ENCODE measurements around the gene C2CD4D. TPM values are rescaled to one million over a fixed set of nuclear protein-coding genes. Genes with fewer than 3 reads are reported as not detected.

C2CD4D gene
- total and polyA plus RNA-seq, 2 of the 13 experiments (the other 11 are each of a cell fraction or from before 2014, with no cell fraction given): not detected

GRCh38 chr1:151839457-151840403 is at the start of gene C2CD4D (continued):
- TF ChIP-seq ZXDC (CRISPR knock-in tag; IDR thresholded peaks at IDR 0.05): no peak
- TF ChIP-seq SPEN (CRISPR knock-in tag; IDR thresholded peaks at IDR 0.05; ENCODE audit: low read depth): 0 out of 2 replicates have a peak, but pooled peaks have one; percentile 16
- TF ChIP-seq PRDM10 (CRISPR knock-in tag; IDR thresholded peaks at IDR 0.05; ENCODE audit: low read depth): peak; percentile 31; the same call in 1 of the 2 replicates
- no peak for TF ChIP-seq ISL2 (CRISPR knock-in tag; IDR thresholded peaks at IDR 0.05)
- TF ChIP-seq MBD4 (IDR thresholded peaks at IDR 0.05; ENCODE audit: borderline replicate concordance, low read length): no peak
- TF ChIP-seq ZNF18 (CRISPR knock-in tag; IDR thresholded peaks at IDR 0.05; ENCODE audit: insufficient replicate concordance): no peak
- peak; percentile 19; the same call in 1 of the 2 replicates for TF ChIP-seq ZNF331 (CRISPR knock-in tag; IDR thresholded peaks at IDR 0.05)
- no peak for TF ChIP-seq ZFP36L1 (CRISPR knock-in tag; IDR thresholded peaks at IDR 0.05)
- TF ChIP-seq HNF1B (CRISPR knock-in tag; IDR thresholded peaks at IDR 0.05): no peak
- no peak for TF ChIP-seq ZNF749 (CRISPR knock-in tag; IDR thresholded peaks at IDR 0.05; ENCODE audit: borderline replicate concordance)
- TF ChIP-seq KDM3A (CRISPR knock-in tag; IDR thresholded peaks at IDR 0.05; ENCODE audit: low read depth): no peak
- no peak for TF ChIP-seq CSRNP2 (CRISPR knock-in tag; conservative IDR thresholded peaks at IDR 0.05; ENCODE audit: low read depth)
- TF ChIP-seq ZNF496 (CRISPR knock-in tag; IDR thresholded peaks at IDR 0.05; ENCODE audit: insufficient replicate concordance): no peak
- TF ChIP-seq THAP11 (CRISPR knock-in tag; IDR thresholded peaks at IDR 0.05): no peak
- peak; percentile 56; the same call in 1 of the 2 replicates for TF ChIP-seq REPIN1 (CRISPR knock-in tag; IDR thresholded peaks at IDR 0.05; ENCODE audit: borderline replicate concordance, low read depth)
- no peak for TF ChIP-seq ZNF383 (CRISPR knock-in tag; IDR thresholded peaks at IDR 0.05; ENCODE audit: borderline replicate concordance)

Data from HepG2 (cell line).